GM06990 (cell line): ENCODE data around the gene FIGLA.

ENCODE experiments used
- DNase-seq: peaks from one replicate; pipeline ENCODE4 v3.0.0-alpha.2; 2011; ENCODE audit not compliant: insufficient read length; ENCODE audit errors: extremely low read depth
- H3K27me3 ChIP-seq: replicated peaks from 2 replicates; pipeline ENCODE4 v1.6.0; 2011; ENCODE audit warnings: low read length; ENCODE audit not compliant: control insufficient read depth, insufficient read depth
- H3K36me3 ChIP-seq: 2 replicates; pipeline ENCODE4 v1.5.1; 2011; ENCODE audit warnings: low read length; ENCODE audit not compliant: control insufficient read depth, insufficient read depth
- H3K4me3 ChIP-seq: replicated peaks from 2 replicates; pipeline ENCODE4 v1.5.1; 2011; ENCODE audit warnings: low read depth, mild to moderate bottlenecking, control low read depth, low read length
- CTCF ChIP-seq: IDR thresholded peaks from 2 replicates; pipeline ENCODE4 v1.5.1; 2011; ENCODE audit warnings: low read length, control low read depth, mild to moderate bottlenecking, inconsistent platforms; ENCODE audit not compliant: insufficient read depth, poor library complexity, severe bottlenecking

The FIGLA gene, protein sequence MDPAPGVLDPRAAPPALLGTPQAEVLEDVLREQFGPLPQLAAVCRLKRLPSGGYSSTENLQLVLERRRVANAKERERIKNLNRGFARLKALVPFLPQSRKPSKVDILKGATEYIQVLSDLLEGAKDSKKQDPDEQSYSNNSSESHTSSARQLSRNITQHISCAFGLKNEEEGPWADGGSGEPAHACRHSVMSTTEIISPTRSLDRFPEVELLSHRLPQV

GRCh38 chr2:70790136-70790828 is at the start of gene FIGLA:
TSS of gene FIGLA (minus strand) at chr2:70790643. CDS start at chr2:70790638, 5 bp downstream.
- Histone ChIP-seq H3K4me3 (no peak within 1 kb of the TSS), H3K36me3 (no peaks in the 10 kb centered on the region), H3K27me3 (no peaks in the 10 kb centered on the region; the same call in 1 of the 2 replicates)
- DNase-seq = peak; percentile 9
- TF ChIP-seq CTCF = no peak

GRCh38 chr2:70837980-70838925 is 47.8 kb upstream of the FIGLA start:
- no peak for DNase-seq
- no peak for TF ChIP-seq CTCF
- Histone ChIP-seq H3K4me3 (no peak overlapping the region), H3K36me3 (no peaks in the 10 kb centered on the region), H3K27me3 (no peaks in the 10 kb centered on the region; the same call in 1 of the 2 replicates)

- DNase-seq = no peak
- Histone ChIP-seq H3K36me3 (no peaks in the 10 kb centered on the region), H3K27me3 (peaks cover 2% of the 10 kb centered on the region; the same call in 1 of the 2 replicates), H3K4me3 (no peak within 1 kb of the TSS)
- no peak for TF ChIP-seq CTCF
Observed at GRCh38 chr2:70835643-70836042, 45.2 kb upstream of the FIGLA start, which contains the start of gene CD207. TSS of gene CD207 (minus strand) at chr2:70835816. CDS start at chr2:70835776, 40 bp downstream.

DNA sequence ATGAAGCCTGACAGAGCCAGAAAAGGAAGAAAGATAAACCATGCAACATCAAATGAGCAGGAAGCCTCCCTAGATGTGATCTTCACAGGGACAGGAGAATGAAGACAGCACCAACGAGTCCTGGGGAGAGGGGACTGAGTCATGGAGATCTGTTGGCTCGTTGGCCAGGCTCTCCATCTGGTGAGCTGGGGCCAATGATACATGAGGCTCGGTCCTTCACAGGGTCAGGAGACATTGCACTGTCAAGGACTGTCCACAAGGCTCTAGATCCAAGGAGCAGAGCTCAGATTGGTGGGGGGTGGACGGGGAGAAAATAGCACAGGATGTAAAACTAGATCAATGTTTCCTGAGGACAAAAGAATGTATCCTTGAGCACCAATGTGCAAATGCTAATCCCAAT is 44.4 kb upstream of the FIGLA start:
- H3K4me3 ChIP-seq = no peak overlapping the region
- TF ChIP-seq CTCF = no peak
- H3K27me3 ChIP-seq = peaks cover 2% of the 10 kb centered on the region; the same call in 1 of the 2 replicates
- no peak for DNase-seq
- no peaks in the 10 kb centered on the region for H3K36me3 ChIP-seq

DNA sequence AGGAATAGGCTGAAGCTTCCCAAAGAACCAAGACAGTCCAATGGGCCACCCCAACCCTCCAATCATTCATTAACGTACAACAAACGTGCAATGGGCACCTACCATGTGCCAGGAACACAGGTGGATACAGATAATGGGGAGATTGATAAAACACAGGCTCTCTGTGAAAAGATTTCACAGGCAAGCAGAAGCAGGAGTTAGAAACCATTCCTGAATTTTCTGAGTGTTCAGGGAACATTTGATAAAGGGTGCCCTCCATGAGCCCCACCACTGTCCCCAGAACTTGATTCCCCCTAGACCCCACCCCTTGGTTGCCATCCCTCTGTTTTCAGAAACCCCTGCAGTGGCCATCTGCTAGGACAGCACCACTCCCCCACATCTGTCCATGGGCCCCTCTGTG is 43.7 kb upstream of the FIGLA start:
- H3K36me3 ChIP-seq = no peaks in the 10 kb centered on the region
- peaks cover 2% of the 10 kb centered on the region for H3K27me3 ChIP-seq
- DNase-seq = no peak
- H3K4me3 ChIP-seq = no peak overlapping the region
- TF ChIP-seq CTCF = no peak
